Natural killer cell (primary cell): Measurements from ENCODE around the gene FXYD1. TPM values are rescaled to one million over a fixed set of nuclear protein-coding genes. Genes with fewer than 3 reads are reported as not detected.

Experiments
- ATAC-seq, 3 donors: fragments of 150-1000 bp in 2 of 3; fragments of 200-7000 bp in 1 of 3; cut with Tn5 transposase; 1 replicate in 1 of 3; 2 replicates in 2 of 3; pipeline ENCODE4 v1.10.0; 2021; ENCODE audit warnings: mild to moderate bottlenecking in 2 of 3, moderate library complexity in 2 of 3
- DNase-seq, 2 donors: peaks; one replicate each; pipeline versions ENCODE4 v3.0.0 to v3.0.0-alpha.2; 2013 to 2021; ENCODE audit warnings: mixed read lengths in 1 of 2
- H3K27ac ChIP-seq: one replicate; pipeline ENCODE4 v1.5.1; 2013; ENCODE audit warnings: mild to moderate bottlenecking, low read length
- H3K27me3 ChIP-seq: one replicate; pipeline ENCODE4 v1.6.1; 2013; ENCODE audit warnings: low read length; ENCODE audit not compliant: control insufficient read depth, insufficient read depth
- H3K36me3 ChIP-seq: one replicate; pipeline ENCODE4 v1.6.1; 2013; ENCODE audit warnings: low read length; ENCODE audit not compliant: control insufficient read depth, insufficient read depth
- H3K4me1 ChIP-seq: one replicate; pipeline ENCODE4 v1.6.1; 2013; ENCODE audit warnings: low read length; ENCODE audit not compliant: control insufficient read depth, insufficient read depth
- H3K4me3 ChIP-seq: one replicate; pipeline ENCODE4 v1.5.1; 2013; ENCODE audit warnings: low read length
- H3K9me3 ChIP-seq: one replicate; pipeline ENCODE4 v1.6.1; 2013; ENCODE audit warnings: low read length; ENCODE audit not compliant: control insufficient read depth, insufficient read depth
- H3K27ac Mint-ChIP-seq, 2 donors: one replicate each; pipeline ENCODE4 v1.8.0; 2022; ENCODE audit warnings: mild to moderate bottlenecking in 2 of 2, mixed read lengths in 2 of 2, moderate library complexity in 1 of 2
- H3K27me3 Mint-ChIP-seq, 2 donors: one replicate each; pipeline ENCODE4 v1.8.0; 2022; ENCODE audit warnings: low read depth in 2 of 2, mixed read lengths in 2 of 2
- H3K36me3 Mint-ChIP-seq: one replicate; pipeline ENCODE4 v1.8.0; 2022; ENCODE audit warnings: mixed read lengths
- H3K4me1 Mint-ChIP-seq, 2 donors: one replicate each; pipeline ENCODE4 v1.8.0; 2022; ENCODE audit warnings: mixed read lengths in 2 of 2
- H3K4me3 Mint-ChIP-seq: one replicate; pipeline ENCODE4 v1.8.0; 2022; ENCODE audit warnings: mild to moderate bottlenecking, moderate library complexity, mixed read lengths
- H3K9me3 Mint-ChIP-seq, 2 donors: one replicate each; pipeline ENCODE4 v1.8.0; 2022; ENCODE audit warnings: mixed read lengths in 2 of 2
- WGBS: methylation state at CpG from one replicate; pipeline ENCODE4 v1.1.7; 2013; ENCODE audit warnings: missing lambda C conversion rate; ENCODE audit not compliant: insufficient coverage; 5-methylcytosine and 5-hydroxymethylcytosine counted together
- intact Hi-C: fragments of 100-400 bp; cut with micrococcal nuclease; formaldehyde crosslinking; loops from one replicate; pipeline ENCODE4 v1.14.2; 2022
- total RNA-seq, 4 donors: library from RNA; stranded (reverse); fragments of 120-200 nt in 1 of 4; gene quantifications; one replicate each; pipeline versions ENCODE4 v1.2.3 to v1.2.4, GENCODE V29; 2013 to 2022
- TF ChIP-seq, protein P1 (sequence below): fragments of 200-600 bp; IDR thresholded peaks from one replicate; pipeline ENCODE4 v1.8.0; 2022; ENCODE audit warnings: antibody characterized with exemption

The FXYD1 gene
- total RNA-seq, 3 donors from 2014 or later (not counting 1 experiment from before 2014, with no cell fraction given), result not detected

DNA sequence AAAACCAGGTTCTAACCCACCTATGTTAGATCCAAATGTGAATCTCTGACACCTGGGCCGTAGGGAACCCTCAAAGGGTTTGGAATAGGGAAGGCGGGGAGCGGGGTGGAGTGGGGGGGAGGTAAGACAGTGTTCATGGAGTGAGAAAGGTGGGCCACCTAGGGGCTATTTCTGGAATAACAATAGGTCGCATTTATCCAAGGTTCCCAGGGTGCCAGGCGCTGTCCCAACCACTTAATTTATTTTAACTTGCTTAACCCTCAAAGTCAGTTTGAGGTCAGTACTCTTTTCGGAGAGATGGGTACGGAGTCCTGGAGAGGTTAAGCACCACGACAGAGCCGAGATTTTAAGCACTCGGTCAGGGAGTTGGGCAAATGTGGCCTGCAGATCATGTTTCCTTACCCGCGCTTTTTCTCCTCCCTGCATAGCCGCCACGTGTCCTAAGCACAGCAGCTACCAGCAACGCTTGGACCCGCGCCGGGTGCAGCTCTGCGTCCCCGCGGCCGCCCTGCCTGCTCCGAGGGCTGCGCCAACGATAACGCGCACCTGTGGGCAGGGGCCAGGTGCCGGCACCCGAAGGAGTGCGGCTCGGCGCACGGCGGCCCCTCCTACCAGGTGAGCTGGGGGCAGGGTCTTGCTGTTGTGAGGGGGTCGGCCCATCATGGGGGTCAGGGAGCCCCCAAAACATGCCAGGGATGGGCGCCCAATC lies 48.0 kb upstream of the FXYD1 start:
- Histone ChIP-seq H3K27ac (no peak overlapping the region), H3K9me3 (no peaks in the 10 kb centered on the region), H3K36me3 (no peaks in the 10 kb centered on the region), H3K4me1 (peaks cover 22% of the 10 kb centered on the region), H3K4me3 (no peak overlapping the region), H3K27me3 (peaks cover 6% of the 10 kb centered on the region)
- Mint-ChIP-seq H3K27ac (no peak overlapping the region), H3K36me3 (no peaks in the 10 kb centered on the region), H3K4me1 (peaks cover 13 to 14% of the 10 kb centered on the region in 2 donors), H3K9me3 (no peaks in the 10 kb centered on the region), H3K27me3 (peaks cover 0 to 7% of the 10 kb centered on the region in 2 donors), H3K4me3 (no peak overlapping the region)
- intact Hi-C loops, result loop anchor here (1.0 kb wide), 1 partner anchor 23 kb away; no protein-coding TSS in a partner anchor
- DNase-seq (peak in 1 of 2 donors; percentile 73), ATAC-seq (peak in 2 of 3 donors; percentile 82 to 84)
- TF ChIP-seq, protein P1, sequence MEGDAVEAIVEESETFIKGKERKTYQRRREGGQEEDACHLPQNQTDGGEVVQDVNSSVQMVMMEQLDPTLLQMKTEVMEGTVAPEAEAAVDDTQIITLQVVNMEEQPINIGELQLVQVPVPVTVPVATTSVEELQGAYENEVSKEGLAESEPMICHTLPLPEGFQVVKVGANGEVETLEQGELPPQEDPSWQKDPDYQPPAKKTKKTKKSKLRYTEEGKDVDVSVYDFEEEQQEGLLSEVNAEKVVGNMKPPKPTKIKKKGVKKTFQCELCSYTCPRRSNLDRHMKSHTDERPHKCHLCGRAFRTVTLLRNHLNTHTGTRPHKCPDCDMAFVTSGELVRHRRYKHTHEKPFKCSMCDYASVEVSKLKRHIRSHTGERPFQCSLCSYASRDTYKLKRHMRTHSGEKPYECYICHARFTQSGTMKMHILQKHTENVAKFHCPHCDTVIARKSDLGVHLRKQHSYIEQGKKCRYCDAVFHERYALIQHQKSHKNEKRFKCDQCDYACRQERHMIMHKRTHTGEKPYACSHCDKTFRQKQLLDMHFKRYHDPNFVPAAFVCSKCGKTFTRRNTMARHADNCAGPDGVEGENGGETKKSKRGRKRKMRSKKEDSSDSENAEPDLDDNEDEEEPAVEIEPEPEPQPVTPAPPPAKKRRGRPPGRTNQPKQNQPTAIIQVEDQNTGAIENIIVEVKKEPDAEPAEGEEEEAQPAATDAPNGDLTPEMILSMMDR, result peak; percentile 61
- 19% methylated on average over 35 of the region's 36 CpGs for WGBS

DNA sequence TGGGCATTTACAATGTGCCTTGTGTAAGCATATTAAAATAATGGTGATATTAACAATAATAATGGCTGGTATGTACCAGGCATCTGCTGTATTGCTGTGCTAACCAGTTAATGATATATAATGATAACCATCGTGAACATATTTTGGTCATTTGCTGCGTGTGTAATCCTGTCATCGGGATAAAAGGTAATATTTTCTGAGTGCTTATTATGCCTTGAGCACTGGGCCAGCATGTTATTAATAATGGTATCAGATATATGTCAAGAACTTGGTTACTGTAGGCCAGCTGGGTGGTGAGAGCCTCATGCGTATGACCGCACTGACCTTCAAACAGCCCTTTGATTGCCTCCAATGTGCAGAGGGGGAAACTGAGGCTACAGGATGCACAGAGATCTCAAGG lies 45.2 kb upstream of the FXYD1 start:
- Histone ChIP-seq H3K27ac (no peak overlapping the region), H3K9me3 (no peaks in the 10 kb centered on the region), H3K36me3 (no peaks in the 10 kb centered on the region), H3K27me3 (peaks cover 6% of the 10 kb centered on the region), H3K4me1 (peaks cover 4% of the 10 kb centered on the region), H3K4me3 (no peak overlapping the region)
- no peaks in the 10 kb centered on the region for H3K9me3 Mint-ChIP-seq
- TF ChIP-seq, protein P1, result no peak
- no peak for ATAC-seq
- H3K4me1 Mint-ChIP-seq, result no peaks in the 10 kb centered on the region
- no peak overlapping the region for H3K4me3 Mint-ChIP-seq
- no peak overlapping the region for H3K27ac Mint-ChIP-seq
- 97% methylated on average over 5 of the region's 5 CpGs for WGBS
- intact Hi-C loops, result no loop called here
- peaks cover 0 to 9% of the 10 kb centered on the region in 2 donors for H3K27me3 Mint-ChIP-seq
- no peak for DNase-seq
- no peaks in the 10 kb centered on the region for H3K36me3 Mint-ChIP-seq

- WGBS, result 85% methylated on average over 11 of the region's 11 CpGs
- Mint-ChIP-seq H3K4me3 (no peak overlapping the region), H3K36me3 (no peaks in the 10 kb centered on the region), H3K4me1 (no peaks in the 10 kb centered on the region), H3K9me3 (no peaks in the 10 kb centered on the region), H3K27me3 (peaks cover 0 to 9% of the 10 kb centered on the region in 2 donors), H3K27ac (no peak overlapping the region)
- DNase-seq, result no peak
- Histone ChIP-seq H3K36me3 (no peaks in the 10 kb centered on the region), H3K4me1 (peaks cover 4% of the 10 kb centered on the region), H3K27ac (no peak overlapping the region), H3K9me3 (no peaks in the 10 kb centered on the region), H3K27me3 (peaks cover 6% of the 10 kb centered on the region), H3K4me3 (no peak overlapping the region)
- intact Hi-C loops, result no loop called here
- ATAC-seq, result no peak
- TF ChIP-seq, protein P1, result no peak
Measured at GRCh38 chr19:35093941-35094647, 44.5 kb upstream of the FXYD1 start.
